GM10266 (cell line): ENCODE measurements around the gene PPP1R3A.

ENCODE experiments used
- DNase-seq: peaks from one replicate; pipeline ENCODE4 v3.0.0; 2012; ENCODE audit errors: extremely low spot score
- TF ChIP-seq, protein P1 (sequence below): IDR thresholded peaks from 2 replicates; pipeline ENCODE4 v1.5.1; 2012; ENCODE audit warnings: mild to moderate bottlenecking, low read depth; ENCODE audit not compliant: control insufficient read depth, insufficient read depth; ENCODE audit errors: missing control alignments

PPP1R3A gene

DNA sequence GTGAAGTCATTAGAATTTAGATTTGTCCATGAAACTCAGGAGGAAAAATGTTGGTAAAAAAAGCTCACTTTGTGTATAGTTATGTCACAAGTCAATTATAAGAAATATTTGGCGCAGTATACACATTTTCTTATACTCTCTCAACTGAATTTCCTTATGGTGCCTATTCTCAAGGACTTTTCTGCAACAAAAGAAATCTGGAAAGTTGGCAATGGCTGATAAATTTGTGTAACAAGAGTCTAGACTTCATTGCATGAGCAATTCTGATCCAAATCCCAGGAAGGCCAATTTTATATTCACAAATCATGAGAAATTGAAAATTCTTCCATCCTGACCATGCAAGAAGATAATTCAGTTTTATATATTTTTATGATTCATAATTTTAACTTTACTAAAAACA lies 35.7 kb downstream of the PPP1R3A start:
- TF ChIP-seq, protein P1, sequence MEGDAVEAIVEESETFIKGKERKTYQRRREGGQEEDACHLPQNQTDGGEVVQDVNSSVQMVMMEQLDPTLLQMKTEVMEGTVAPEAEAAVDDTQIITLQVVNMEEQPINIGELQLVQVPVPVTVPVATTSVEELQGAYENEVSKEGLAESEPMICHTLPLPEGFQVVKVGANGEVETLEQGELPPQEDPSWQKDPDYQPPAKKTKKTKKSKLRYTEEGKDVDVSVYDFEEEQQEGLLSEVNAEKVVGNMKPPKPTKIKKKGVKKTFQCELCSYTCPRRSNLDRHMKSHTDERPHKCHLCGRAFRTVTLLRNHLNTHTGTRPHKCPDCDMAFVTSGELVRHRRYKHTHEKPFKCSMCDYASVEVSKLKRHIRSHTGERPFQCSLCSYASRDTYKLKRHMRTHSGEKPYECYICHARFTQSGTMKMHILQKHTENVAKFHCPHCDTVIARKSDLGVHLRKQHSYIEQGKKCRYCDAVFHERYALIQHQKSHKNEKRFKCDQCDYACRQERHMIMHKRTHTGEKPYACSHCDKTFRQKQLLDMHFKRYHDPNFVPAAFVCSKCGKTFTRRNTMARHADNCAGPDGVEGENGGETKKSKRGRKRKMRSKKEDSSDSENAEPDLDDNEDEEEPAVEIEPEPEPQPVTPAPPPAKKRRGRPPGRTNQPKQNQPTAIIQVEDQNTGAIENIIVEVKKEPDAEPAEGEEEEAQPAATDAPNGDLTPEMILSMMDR: no peak
- no peak for DNase-seq

DNA sequence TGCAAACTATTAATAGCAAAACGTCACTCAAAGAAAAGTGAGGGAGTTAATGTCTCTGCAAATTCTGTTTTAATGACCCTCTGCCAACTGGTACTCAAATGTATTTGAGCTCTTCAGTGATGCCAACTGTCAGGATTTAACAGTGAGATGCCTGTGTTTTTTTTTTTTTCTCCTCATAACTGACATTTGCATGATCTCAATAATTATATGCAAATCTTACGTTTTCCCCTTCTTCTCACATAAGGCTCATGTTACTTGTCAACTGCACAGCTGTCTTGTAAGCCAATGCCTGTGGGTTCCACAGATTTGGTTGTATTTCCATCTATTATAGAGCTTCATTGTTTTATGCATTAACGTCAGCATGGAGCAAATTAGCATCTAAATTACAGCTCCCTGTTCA lies 38.2 kb downstream of the PPP1R3A start:
- TF ChIP-seq, protein P1: no peak
- no peak for DNase-seq

DNA sequence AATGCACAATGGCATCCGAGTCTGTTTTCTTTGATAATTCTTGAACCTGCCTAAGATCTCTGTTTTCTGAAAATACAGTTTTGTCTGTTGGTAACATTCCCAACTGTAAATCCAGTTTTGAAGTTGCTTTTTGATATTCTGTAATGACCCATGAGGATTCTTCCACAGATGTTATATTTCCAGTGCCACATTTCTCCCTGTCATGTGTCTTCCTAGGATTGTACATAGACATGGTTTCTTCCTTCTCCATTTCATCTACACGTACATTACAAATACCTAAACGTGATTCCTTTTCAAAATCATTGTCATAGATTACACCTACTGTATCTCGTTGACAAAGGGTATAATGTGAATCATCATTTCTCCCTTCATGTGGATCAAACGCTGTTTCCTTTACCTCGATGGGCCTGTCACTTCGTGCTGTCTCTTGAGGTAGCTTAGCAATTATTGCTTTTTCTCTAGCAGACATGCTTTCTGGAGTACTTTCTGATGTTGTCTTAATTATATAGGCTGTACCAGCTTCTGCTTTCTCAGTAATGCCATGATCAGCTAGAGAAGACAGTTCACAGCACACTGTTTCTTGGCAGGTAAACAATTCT lies 40.3 kb downstream of the PPP1R3A start:
- no peak for DNase-seq
- TF ChIP-seq, protein P1: no peak

DNA sequence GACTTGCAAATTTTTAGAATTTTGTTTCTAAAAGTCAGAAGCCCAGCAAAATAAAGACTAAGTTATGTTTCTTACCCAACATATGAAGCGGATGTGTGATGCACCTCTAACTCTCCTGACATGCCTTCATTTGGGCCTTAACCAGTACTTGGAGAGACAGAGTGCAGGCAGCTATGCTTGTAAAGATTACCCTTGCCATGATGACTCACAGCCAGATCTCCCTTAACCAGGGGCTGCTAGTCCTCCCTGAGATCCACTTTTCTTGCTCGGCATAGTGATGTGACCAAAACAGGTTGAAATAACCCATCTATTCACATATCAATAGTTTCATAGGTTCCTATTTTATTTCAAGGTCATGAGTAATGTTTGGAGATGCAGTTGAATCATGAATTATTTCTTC lies 43.6 kb downstream of the PPP1R3A start:
- no peak for DNase-seq

DNA sequence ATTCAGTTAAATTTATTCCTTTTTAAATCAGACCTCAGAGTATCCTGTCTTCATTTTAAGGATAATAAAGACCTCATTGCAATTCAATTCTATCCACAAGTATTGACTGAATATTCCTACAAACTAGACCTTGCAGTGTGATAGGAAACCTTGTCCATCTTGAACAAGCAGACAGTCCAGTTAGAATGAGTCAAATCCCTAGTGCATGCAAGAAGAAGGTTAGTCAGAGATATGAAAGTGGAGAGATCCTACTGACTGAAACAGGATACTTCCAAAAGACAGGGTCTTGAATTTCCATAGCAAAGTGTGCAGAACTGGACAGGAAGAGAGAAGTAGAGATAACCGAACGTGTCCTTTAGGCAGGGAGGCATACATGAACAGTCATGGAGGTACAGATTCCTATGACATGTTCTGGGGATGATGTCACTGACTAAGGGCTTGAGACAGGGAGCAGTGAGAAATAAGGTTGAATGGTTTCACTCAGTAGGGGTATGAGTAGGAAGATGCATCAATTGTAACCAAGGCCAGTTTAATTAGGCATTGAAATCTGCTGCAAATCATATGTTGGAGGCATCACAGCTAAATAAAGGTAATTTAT lies 45.2 kb downstream of the PPP1R3A start:
- TF ChIP-seq, protein P1: no peak
- DNase-seq: no peak

More for the DNA sequence above, 43.6 kb downstream of the PPP1R3A start:
- TF ChIP-seq, protein P1: no peak

DNA sequence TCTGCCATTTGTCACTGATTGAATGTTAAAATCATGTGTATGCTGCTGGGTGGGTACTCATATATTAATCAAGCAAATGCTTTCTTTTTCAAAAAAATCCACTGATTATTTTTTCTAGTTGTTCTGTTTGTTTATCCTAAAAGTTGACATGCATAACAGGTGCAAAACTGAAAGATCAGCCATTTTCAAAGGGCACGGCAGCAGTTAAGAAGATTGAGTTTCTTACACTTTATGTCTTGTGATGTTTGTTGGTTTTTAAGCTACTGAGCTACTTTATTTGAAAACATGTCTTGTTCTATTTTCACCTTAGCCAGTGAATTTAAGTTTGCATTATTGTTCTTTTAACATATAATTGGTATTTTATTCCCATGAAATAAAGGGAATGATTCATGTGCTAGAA lies 45.8 kb downstream of the PPP1R3A start:
- TF ChIP-seq, protein P1: no peak

DNA sequence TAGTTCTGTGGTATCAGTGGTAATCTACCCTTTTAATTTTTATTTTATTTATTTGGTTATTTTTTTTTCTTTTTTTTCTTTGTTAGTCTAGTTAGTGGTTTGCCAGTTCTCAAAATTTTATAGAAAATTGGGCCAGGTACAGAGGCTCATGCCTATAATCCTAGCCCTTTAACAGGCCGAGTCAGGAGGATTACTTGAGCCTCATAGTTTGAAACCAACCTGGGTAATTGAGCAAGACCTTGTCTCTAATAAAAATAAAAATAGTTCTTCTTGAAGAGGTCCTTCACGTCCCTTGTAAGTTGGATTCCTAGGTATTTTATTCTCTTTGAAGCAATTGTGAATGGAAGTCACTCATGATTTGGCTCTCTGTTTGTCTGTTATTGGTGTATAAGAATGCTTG lies 51.5 kb downstream of the PPP1R3A start:
- TF ChIP-seq, protein P1: no peak

More for the DNA sequence above, 45.8 kb downstream of the PPP1R3A start:
- DNase-seq: no peak

More for the DNA sequence above, 51.5 kb downstream of the PPP1R3A start:
- no peak for DNase-seq
